SIG-M5 (cell line): ENCODE data around the gene PAK4.
"Not testable (repeated sequence)": the region's sequence is repeated elsewhere in the genome, so short reads cannot be mapped to it uniquely, and the experiment has no call there.

Experiments
- DNase-seq: peaks from one replicate; lab custom pipeline; 2025; lab: John Stamatoyannopoulos, UW

PAK4 gene

GRCh38 chr19:39207293-39207836, 81.8 kb downstream of the PAK4 start:
- no peak for DNase-seq

GRCh38 chr19:39208175-39208795, 82.7 kb downstream of the PAK4 start:
- DNase-seq: no peak

GRCh38 chr19:39209196-39209595, 83.6 kb downstream of the PAK4 start:
- no peak for DNase-seq

DNA sequence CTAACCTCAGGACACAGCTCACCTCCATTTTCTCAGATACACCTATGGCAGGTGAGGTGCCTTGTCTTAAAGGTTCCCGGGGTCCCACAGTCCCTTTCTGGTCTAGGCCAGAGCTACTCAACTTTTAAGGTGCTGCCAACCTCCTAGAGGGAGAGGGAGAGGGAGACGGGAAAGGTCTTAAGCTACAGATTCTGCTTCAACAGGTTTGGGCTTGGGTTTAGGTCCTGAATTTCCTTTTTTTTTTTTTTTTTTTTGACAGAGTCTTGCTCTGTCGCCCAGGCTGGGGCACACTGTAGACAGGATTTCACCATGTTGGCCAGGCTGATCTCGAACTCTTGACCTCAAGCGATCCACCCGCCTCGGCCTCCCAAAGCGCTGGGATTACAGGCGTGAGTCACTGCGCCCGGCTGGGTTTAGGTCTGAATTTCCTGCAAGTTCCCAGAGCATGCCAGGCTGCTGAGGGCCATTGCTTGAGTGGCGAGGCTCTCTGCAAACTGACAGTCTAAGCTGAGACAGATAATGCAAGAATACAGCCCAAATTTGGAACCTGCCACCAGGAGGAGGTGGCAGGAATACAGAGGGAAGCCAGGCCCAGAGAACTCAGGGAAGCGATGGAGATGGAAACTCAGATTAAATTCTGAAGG, 86.3 kb downstream of the PAK4 start:
- DNase-seq: no peak

GRCh38 chr19:39212375-39212742, 86.8 kb downstream of the PAK4 start:
- no peak for DNase-seq

- DNase-seq: not testable (repeated sequence)
Observed at GRCh38 chr19:39215323-39215722, 89.7 kb downstream of the PAK4 start.

DNA sequence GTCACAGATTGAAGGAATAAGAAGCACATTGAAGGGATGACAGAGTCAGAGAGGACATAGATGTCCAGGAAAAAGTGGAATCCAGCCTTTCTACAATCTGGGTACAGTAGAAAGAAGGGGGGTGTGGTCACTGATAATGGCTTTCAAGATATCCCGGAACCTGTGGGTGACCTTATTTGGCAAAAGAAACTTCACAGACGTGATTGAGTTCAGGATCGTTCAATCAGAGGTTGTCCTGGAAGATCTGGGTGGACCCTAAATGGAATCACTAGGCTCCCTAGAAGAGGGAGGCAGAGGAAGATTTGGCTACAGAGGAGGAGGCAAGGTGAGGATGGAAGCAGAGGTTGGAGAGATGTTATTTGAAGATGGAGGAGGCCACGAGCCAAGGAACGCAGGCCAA, 91.5 kb downstream of the PAK4 start:
- no peak for DNase-seq

- DNase-seq: no peak
Observed at GRCh38 chr19:39218230-39219007, 92.8 kb downstream of the PAK4 start.

GRCh38 chr19:39219108-39219507, 93.5 kb downstream of the PAK4 start:
- not testable (repeated sequence) for DNase-seq

- DNase-seq: no peak
Observed at GRCh38 chr19:39223703-39224279, 98.2 kb downstream of the PAK4 start.

- no peak for DNase-seq
Observed at GRCh38 chr19:39224910-39225309, 99.3 kb downstream of the PAK4 start.
